Activated T-helper 1 cell treated with Interleukin-2 at 50 U/mL for 16 hours (primary cell): ENCODE results near the gene MLST8.
"Not testable (repeated sequence)": the region's sequence is repeated elsewhere in the genome, so short reads cannot be mapped to it uniquely, and the experiment has no call there.

Experiments
- DNase-seq: peaks from one replicate; pipeline ENCODE4 v3.0.0-alpha.2; 2020; ENCODE audit warnings: low read depth

MLST8 gene

DNA sequence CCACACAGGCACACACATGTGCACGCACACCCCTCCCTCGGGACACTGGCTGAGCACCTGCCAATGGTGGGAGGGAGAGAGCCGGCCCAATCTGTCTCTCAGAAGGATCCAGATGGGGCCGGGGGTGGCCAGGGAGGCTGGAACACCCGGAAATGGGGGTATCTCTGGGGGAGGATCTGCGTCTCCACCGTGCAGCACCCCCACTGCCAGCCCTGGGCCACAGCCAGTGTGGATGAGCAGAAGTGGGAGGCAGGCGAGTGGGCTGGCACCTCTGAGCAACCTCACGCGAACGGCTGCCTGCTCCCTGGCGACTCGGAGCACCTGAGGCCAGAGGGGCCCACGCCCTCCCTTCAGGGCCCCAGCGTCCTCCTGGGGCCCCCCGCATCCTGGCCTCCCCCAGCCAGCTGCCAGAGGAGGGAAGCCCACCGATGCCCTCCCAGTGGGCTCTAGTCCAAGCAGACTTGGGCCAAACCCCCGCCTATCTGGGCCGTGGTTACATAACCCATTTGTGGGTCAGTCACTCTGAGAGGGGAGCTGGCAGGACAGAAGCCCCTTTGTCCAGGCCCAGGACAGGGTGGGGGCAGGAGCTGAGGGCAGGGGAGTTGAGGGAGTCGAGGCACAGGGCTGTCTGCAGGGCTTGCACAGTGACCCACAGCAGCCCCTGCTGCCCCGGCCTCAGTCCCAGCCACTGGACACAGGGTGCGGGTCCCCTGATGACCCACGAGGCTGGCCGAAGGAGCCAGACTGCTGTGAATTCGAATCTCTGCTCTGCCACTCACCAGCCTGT is 14.4 kb upstream of the MLST8 start:
- no peak for DNase-seq

DNA sequence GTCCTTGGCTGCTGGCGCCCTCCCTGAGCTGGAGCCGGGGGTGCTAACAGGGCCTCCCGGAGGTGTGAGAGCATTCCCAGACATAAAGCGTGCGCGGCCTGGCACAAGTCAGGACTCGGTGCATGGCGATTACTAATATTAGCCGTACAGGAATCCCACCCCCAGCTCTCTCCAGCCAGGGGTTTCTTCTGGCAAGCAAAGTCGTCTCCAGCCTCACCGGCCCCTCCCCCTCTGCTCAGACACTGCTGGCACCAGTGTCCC is 13.9 kb upstream of the MLST8 start:
- DNase-seq, result no peak

DNA sequence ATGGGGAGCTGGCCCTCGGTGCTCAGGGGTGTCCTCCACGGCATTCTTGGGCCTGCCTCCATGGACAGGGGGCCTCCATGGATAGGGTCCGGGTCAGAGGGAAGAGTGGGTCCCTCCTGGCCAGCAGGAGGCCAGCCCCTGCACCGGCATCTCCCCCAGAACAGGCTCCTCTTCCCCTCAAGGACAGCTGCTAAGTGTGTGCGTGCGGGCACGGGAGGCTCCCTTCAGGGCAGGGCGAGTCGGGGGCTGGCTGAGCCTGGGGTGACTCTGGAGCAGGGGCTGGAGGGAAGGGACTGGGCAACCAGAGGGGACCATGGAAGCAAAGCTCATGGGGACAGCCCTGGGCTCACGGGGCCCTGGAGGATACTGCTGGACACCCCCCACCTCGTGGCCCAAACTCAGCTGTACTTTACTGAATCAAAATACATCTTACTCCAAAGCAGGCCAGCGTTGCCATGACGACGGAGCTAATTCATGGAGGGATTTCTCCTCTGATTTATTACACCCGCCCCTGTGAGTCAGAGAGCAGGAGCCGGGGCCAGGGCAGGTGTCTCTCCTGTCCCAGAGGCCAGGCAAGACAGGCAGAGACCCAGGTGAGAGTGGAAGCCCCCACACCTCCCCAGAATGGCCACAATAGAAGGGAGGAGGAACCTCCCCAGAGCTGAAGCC is 11.0 kb upstream of the MLST8 start:
- DNase-seq, result no peak

DNA sequence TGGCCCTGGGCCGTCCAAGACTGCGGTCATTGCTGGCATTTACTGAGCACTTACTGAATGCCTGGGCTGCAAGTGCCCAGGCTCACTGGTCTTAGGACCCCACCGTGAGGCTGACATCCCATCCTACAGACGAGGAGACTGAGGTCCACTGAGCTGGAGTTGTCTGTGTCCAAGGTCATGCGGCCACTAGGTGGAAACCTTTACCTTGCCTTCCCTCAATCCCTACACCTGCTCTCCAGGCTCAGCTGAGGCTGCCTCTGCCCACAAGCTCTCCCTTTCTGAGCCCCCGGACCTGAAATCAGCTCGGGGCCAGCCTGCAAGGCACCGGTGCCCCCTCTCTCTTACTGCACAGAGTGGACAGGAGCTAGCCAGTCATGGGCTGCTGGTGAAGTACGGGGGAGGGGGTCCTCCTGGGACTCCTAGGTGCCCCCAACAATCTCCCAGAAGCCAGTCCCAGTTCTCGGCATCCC is 10.4 kb upstream of the MLST8 start:
- peak; percentile 24 for DNase-seq

DNA sequence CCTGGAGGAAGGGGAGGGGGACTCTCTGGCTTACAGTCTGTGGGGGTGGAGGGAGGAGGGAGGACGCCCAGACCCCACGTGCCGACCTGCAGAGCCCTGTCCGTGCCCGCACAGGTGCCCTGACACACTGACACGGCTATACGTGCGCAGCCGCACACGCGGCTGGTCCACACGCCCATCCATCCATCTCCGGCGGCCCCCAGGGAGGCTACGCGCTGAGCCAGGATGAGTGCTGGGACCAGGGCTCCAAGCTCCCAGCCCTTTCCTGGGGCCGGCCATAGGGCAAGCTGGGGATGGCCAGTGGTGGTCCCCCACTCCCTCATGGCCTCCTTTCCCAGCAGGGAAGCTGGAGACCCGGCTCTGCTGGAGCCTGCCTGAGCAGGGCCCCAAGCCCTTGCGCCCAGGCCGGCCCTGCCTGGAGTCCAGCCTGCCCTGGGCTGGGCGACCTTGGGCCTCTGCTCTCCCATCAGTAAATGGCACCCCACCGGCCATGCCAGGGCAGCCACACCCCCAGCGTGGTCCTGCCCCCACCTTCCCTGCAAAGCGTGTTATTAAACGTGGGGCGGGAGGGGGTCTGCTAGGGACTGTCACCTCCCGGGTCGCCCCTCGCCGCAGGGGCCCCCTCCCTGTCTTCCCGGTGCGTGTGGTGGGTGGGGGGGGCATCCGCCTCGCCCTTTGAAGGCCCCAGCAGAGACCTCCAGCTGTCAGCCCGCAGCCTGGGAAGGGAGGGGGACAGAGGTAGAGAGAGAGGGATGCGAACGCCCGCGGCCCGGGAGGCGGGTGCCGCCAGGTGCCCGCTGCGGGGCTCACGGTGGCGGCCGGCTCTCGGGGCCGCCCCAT is 9.7 kb upstream of the MLST8 start:
- no peak for DNase-seq

DNA sequence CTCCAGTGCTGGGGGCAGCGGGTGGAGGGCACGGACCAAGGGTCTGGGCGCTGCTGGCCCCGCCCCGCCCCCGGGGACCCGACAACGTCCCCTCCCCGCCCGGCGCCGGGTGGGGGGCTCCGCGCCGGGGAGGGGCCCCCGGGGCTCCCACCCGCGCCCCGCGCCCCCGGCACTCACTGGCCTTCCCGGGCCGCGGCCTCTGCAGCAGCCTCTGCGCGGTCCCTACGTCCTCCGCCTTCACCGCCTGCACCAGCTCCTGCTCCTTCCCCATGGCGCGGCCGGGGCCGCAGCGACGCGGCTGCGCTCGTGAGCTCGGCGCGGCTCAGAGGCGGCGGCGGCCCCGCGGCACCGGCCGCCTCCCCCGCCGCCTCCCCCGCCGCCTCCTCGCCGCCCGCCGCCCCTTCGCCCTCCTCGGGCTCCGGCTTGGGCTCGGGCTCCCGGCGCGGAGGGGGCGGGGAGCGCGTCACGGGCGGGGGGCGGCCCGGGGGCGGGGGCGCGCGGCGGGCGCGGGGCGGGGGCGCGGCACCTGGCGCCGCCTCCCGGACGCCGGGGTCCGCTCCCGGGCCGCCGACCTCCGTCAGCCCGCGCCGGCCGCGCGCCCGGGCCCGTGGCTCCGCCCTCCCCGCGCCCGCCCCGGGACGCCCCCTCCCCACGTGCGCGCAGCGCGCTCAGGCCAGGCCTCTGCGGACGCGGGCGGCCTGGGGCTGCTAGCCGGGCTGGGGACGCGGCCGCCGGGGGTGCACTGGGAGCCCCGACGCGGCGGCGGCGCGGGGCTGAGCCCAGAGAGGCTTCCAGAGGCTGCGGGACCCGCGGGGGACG is 8.9 kb upstream of the MLST8 start, which contains the start of gene CASKIN1:
TSS of gene CASKIN1 (minus strand) at position 444 of the 819 bp plus-strand sequence. CDS start at position 271, 173 bp downstream.
- DNase-seq, result no peak

DNA sequence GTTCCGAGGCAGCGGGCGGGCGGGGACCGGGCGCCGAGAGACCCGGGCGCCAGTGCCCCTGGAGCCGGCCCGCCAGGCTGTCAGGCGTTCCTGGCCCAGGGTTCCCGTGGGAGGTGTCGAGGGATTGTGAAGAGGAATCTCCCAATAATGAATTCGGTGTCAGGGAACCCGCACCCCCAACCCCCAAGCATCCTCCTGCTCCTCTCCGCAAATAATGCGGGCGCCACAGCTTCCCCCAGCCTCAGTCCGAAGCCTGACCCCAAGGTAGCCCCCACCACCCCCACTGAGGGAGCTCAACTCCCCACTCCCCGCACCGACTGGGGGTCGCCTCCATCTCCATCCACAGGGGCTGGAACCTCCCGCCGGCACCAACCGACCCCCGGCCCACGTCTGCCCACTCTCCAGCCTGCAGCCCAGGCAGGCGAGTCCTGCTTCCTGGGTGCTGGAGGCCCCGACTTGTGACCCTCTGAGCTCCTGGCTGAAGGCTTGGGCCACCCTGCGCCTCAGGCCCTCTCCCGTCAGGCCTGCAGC is 8.2 kb upstream of the MLST8 start:
- DNase-seq, result no peak

DNA sequence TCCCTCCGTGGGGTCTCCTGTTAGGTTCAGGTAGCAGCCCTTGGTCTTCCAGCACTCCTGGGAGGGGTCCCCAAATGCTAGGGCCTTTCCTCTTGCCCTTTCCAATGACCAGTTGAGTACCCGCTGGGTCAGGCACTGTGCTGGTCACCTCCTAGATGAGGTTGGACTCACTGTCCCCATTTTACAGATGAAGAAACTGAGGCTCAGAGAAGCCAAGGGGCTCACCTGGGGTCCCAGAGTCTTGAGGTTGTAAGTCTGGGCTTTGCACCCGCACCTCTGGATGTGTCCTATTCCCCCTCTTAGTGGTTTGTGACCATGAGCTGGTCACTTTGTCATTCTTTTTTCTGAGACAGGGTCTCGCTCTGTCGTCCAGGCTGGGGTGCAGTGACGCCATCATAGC is 7.5 kb upstream of the MLST8 start:
- DNase-seq, result no peak

DNA sequence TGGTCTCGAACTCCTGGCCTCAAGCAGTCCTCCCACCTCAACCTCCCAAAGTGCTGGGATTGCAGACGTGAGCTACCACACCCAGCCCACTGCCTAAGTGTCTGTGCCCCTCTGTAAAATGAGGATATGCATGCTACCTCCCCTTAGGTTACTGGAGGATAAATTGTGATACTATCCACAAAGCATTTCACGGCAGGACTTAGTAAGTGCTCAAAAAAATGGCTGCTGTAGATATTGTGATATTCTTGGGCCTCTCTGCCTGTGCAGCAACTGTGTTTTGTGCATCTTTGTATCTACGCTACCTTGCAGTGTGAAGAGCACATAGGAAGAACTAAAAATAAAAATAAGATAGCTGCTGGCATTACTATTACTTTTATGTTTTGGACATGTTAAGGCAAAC is 7.0 kb upstream of the MLST8 start:
- no peak for DNase-seq

DNA sequence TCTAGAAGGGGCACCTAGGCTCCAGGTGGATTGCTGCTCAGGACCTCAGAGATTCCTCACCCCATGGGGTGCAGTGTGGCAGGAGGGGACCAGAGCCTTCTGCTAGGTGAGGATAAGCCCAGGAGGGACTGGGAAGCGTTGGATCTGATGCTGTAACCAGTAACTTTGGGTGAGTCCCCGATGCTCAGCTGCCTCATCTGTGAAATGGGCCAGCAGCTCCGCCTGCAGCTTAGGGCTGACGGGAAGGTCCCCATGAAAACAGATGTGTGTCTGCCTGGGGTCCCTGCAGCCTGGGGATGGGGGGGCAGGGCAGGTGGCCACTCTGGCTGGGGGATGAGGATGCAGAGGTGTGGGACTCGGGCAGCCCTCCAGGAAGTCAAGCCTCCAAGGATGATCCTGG is 6.2 kb upstream of the MLST8 start:
- no peak for DNase-seq

DNA sequence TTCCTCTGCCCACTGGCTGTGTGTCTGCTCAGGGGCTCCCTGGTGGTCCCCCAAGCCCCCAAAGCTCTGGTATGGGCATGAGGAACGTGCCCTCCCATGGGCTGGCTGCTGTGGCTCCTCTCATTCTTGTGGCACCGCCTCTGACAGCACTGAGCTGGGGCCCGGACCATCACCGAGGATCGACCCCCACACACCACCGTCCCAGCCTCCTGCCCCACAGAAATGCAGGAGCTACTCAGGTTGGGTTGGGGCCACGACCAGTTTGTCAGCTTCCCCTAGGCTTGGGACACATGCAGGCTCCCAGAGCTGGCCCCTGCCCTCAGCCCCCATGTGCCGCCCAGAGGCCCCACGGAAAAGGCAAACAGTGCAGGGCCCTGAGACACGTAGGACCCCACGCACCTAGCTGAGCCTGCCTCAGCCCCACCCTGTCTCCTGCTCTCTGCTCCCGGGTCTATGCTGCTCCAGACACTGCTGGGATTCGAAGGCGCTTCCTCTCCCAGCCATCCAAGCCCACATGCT is 5.6 kb upstream of the MLST8 start:
- DNase-seq, result no peak

DNA sequence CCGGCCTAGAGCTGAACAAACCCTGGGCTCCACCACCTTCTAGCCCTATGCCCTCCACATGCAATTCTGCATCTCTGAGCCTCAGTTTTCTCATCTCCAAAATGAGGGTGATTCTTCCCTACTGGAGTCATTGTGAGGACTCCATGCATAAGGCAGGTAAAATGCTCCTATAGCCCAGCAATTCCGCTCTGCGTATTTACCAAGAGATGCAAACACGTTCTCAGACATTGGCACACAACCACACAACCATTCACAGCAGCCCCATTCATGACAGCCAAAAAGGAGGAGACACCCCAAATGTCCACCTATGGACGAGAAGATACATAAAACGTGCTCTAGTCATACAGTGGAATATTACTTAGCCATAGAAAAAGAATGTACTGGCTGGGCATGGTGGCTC is 4.9 kb upstream of the MLST8 start:
- DNase-seq, result no peak

DNA sequence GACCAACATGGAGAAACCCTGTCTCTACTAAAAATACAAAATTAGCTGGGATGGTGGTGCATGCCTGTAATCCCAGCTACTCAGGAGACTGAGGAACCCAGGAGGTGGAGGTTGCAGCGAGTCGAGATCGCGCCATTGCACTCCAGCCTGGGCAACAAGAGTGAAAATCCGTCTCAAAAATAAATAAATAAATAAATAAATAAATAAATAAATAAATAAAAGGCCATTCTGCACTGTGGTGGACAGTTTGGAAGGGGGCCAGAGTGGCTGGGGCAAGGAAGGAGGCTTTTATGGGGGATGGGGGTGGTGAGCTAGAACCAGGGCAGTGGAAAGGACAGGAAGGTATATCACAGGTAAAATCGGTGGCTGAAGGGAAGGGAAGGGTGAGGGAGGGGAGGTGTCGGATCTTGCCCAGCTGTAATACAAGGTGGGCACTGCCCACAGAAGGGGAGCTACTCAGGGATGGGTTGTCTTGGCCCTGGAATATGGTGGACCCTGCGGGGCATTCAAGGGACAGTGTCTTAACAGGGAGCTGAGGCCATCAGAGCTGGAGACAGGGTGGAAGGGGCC is 2.0 kb upstream of the MLST8 start:
- DNase-seq, result not testable (repeated sequence)

DNA sequence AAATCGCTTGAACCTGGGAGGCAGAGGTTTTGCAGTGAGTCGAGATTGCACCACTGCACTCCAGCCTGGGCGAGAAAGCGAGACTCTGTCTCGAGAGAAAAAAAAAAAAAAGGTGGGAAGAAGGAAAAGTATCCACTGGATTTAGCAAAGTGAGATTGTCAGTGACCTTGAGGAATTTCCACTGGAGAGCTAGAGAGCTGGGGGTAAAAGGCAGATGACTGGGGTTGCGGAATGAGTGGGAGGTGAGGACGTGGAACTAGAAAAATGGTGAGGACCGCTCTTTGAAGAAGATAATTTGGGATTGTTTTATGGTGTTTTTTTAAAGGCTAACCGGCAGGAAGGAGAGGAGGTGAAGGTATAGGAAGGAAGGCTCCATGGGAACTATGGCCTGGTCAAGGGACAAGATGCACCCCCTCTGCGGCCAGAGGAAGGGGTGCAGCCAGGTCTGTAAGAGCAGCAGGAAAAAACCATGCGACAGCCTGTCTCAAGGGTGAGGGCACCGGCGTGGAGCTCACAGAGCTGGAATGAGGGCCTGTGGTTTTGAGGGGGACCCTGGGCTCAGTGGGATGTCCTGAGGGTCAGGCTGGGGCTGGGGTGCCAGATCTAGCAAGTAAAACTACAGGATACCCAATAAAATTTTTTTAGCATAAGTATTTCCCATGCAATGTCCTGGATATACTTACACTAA is 694 bp upstream of the MLST8 start:
- DNase-seq, result no peak

DNA sequence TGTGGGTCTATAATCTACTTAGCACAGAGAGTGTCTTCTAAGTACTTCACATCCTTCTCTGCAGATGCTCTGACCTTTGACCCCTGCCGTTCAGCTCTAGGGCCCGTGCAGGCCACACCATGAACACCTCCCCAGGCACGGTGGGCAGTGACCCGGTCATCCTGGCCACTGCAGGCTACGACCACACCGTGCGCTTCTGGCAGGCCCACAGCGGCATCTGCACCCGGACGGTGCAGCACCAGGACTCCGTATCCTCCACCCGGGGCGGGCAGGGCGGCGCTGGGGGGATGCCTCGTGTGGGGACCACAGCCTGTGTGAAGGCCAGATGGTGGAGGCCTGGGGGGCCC is 686 bp downstream of the MLST8 start:
- no peak for DNase-seq

DNA sequence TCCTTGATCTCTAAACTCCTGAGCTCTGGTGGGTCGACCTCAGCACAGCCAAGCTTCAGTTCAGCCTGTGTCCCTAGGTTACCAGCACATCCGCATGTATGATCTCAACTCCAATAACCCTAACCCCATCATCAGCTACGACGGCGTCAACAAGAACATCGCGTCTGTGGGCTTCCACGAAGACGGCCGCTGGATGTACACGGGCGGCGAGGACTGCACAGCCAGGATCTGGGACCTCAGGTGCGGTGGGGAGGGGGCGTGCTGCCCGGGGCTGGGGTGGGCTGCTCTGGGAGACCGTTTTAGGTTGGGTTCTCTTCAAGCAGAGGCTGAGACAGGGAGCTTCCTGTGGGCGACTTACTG is 1.1 kb downstream of the MLST8 start:
- DNase-seq, result no peak

DNA sequence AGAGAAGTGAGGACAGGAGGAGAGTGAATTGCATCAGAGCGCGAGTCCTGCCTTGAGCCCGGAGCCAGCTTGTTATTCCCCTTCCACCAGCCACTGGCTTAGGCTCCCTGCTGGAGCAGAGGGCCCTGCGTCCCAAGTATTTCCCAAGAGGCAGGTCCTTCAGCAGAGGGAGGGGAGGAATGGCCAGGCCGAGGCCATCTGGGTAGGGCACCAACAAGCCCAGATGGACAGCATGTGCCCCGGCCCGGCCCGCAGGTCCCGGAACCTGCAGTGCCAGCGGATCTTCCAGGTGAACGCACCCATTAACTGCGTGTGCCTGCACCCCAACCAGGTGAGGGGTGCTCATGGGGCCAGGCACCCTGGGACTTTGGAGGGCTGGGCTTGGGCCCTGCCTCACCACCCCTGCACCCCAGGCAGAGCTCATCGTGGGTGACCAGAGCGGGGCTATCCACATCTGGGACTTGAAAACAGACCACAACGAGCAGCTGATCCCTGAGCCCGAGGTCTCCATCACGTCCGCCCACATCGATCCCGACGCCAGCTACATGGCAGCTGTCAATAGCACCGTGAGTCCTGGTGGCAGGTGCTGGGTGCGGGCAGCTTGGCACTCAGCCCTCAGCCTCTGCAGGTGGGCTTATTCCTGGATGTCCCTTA is 1.7 kb downstream of the MLST8 start:
- DNase-seq, result no peak

DNA sequence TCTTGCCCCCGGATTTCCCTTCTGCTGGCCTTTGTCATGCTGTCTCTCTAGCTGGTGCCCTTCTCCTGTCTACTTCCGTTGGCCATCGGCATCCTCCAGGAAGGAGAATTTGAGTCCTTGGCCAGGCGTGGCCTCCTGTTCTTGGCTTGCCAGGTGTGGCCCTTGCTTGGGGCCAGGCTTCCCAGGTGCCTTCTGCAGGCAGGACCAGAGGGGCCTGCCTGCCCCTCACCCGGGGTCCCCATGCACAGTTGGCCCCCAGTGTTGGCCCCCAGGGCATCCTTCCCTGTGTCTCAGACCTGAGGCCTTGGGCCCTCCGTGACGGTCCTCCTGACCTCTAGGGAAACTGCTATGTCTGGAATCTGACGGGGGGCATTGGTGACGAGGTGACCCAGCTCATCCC is 2.6 kb downstream of the MLST8 start:
- no peak for DNase-seq

DNA sequence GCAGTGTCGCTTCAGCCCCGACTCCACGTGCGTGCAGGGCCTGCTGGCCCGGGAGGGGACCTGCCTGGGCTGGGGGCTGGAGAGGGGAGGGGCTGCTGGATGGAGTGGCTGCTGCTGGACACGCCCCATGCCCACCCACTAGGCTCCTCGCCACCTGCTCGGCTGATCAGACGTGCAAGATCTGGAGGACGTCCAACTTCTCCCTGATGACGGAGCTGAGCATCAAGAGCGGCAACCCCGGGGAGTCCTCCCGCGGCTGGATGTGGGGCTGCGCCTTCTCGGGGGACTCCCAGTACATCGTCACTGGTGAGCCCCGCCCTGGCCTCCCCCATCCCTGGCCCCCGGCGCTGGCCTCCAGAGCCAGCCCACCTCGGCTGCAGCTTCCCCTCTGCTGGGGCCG is 3.1 kb downstream of the MLST8 start:
- no peak for DNase-seq

DNA sequence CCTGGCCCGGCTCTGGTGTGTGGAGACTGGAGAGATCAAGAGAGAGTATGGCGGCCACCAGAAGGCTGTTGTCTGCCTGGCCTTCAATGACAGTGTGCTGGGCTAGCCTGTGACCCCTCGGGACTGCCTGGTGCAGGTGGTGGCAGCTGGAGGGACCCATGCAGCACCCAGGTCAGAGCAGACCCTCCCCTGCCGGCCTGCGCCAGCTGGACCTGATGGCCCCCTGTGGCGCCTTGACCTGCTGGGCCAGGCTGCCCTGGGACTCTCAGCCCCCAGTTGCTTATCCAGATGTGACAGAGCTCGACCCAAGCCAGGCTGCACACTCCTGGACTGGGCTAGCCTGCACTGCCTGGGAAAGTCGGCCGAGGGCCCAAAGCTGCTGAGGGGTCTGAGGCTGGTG is 3.5 kb downstream of the MLST8 start:
- DNase-seq, result no peak
